Right lobe of liver (tissue), 6 donors: Measurements from ENCODE around the gene CCHCR1. TPM values are rescaled to one million over a fixed set of nuclear protein-coding genes. Genes with fewer than 3 reads are reported as not detected.
A peak's percentile ranks its signal among the peaks of the same experiment; 100 is the strongest.

ENCODE experiments used
- ATAC-seq, 4 donors: fragments of 200-7000 bp; cut with Tn5 transposase; one replicate each; pipeline ENCODE4 v1.9.1; 2020; ENCODE audit warnings: mild to moderate bottlenecking in 4 of 4, moderate library complexity in 4 of 4
- DNase-seq, 3 donors: peaks; one replicate each; pipeline ENCODE4 v3.0.0-alpha.2; 2020
- H3K27ac ChIP-seq, 3 donors: fragments of 200-600 bp; one replicate each; pipeline ENCODE4 v1.8.0; 2022
- H3K27me3 ChIP-seq, 2 donors: fragments of 200-600 bp; one replicate each; pipeline ENCODE4 v1.8.0; 2022
- H3K36me3 ChIP-seq, 4 donors: fragments of 200-600 bp; sonication (generic) in 1 of 4; one replicate each; pipeline versions ENCODE4 v1.5.1 to v1.8.0; 2017 to 2022; ENCODE audit warnings: control low read depth in 1 of 4
- H3K4me1 ChIP-seq, 4 donors: fragments of 200-600 bp; sonication (generic) in 1 of 4; one replicate each; pipeline versions ENCODE4 v1.5.1 to v1.8.0; 2017 to 2022; ENCODE audit warnings: control low read depth in 1 of 4
- H3K4me3 ChIP-seq, 3 donors: fragments of 200-600 bp; one replicate each; pipeline ENCODE4 v1.8.0; 2022
- H3K9me3 ChIP-seq, 4 donors: fragments of 200-600 bp; sonication (generic) in 1 of 4; one replicate each; pipeline versions ENCODE4 v1.5.1 to v1.8.0; 2017 to 2022; ENCODE audit warnings: control low read depth in 1 of 4
- POLR2A ChIP-seq: fragments of 450-650 bp; IDR thresholded peaks from one replicate; pipeline ENCODE4 v1.6.1; 2017; ENCODE audit warnings: antibody characterized with exemption, mild to moderate bottlenecking
- WGBS: methylation state at CpG from one replicate; pipeline ENCODE4 v1.1.6; 2018; ENCODE audit warnings: low coverage, low lambda C conversion rate; ENCODE audit not compliant: insufficient coverage; ENCODE audit errors: missing lambda C conversion rate; 5-methylcytosine and 5-hydroxymethylcytosine counted together
- intact Hi-C, 2 donors: fragments of 100-400 bp; cut with DNase I; formaldehyde crosslinking; loops; one replicate each; pipeline versions ENCODE4 v1.11.2 to v1.14.1; 2022
- total RNA-seq, 6 experiments: library from RNA; depleted of rRNA in 2 of 6; stranded (reverse); fragments of >200 nt in 2 of 6; fragmentation: NEBNext Ultra II Directional in 3 of 6; extraction: Animal tissue kit (Norgen Biotek cat#: 25700) in 3 of 6; gene quantifications; one replicate each; pipeline versions ENCODE4 v1.1.0 to v1.2.4, GENCODE V29; 2016 to 2023
- TF ChIP-seq, protein P1 (sequence below), 4 donors: fragments of 200-600 bp in 3 of 4; fragments of 450-650 bp in 1 of 4; IDR thresholded peaks; one replicate each; pipeline versions ENCODE4 v1.5.1 to v1.8.0; 2016 to 2022; ENCODE audit warnings: antibody characterized with exemption in 4 of 4, mild to moderate bottlenecking in 2 of 4
- donor health status: DM: no; HTN: yes; CAD: no.
- donor health status: DM: no; HTN: no; CAD: no.
- donor health status: DM: no; HTN: no; CAD: no.
- donor health status: DM: no; HTN: yes; CAD: no.
- donor health status: DM: no; HTN: yes; CAD: no.

The CCHCR1 gene
- total RNA-seq, 6 experiments from 2014 or later = 6.0 to 9.1 (median 8.0) TPM

DNA sequence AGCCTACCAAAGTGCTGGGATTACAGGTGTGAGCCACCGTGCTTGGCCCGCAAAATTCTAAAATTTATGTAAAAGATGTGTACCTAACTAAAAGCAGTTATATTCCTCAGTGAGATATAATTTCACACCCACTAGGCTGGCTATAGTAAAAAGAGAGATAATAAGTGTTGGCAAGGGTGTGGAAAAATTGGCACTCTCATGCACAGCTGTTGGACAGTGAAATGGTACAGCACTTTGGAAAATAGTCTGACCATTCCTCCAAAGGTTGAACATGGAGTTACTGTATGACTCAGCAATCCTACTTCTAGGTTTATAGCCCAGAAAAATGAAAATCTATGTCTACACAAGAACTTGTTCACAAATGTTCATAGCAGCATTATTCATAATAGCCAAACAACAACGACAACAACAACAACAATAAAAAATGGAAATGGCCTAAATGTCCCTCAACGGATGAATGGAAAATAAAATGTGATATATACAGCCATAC lies 59.1 kb downstream of the CCHCR1 start:
- intact Hi-C loops = no loop called here
- TF ChIP-seq, protein P1, sequence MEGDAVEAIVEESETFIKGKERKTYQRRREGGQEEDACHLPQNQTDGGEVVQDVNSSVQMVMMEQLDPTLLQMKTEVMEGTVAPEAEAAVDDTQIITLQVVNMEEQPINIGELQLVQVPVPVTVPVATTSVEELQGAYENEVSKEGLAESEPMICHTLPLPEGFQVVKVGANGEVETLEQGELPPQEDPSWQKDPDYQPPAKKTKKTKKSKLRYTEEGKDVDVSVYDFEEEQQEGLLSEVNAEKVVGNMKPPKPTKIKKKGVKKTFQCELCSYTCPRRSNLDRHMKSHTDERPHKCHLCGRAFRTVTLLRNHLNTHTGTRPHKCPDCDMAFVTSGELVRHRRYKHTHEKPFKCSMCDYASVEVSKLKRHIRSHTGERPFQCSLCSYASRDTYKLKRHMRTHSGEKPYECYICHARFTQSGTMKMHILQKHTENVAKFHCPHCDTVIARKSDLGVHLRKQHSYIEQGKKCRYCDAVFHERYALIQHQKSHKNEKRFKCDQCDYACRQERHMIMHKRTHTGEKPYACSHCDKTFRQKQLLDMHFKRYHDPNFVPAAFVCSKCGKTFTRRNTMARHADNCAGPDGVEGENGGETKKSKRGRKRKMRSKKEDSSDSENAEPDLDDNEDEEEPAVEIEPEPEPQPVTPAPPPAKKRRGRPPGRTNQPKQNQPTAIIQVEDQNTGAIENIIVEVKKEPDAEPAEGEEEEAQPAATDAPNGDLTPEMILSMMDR (IDR thresholded peaks at IDR 0.05) = no peak
- Histone ChIP-seq H3K9me3 (no peaks in the 10 kb centered on the region), H3K27ac (no peak overlapping the region), H3K4me3 (no peak overlapping the region), H3K27me3 (no peaks in the 10 kb centered on the region), H3K36me3 (no peaks in the 10 kb centered on the region), H3K4me1 (no peaks in the 10 kb centered on the region)
- no peak for ATAC-seq
- 93% methylated on average over 4 of the region's 4 CpGs for WGBS
- DNase-seq = no peak

DNA sequence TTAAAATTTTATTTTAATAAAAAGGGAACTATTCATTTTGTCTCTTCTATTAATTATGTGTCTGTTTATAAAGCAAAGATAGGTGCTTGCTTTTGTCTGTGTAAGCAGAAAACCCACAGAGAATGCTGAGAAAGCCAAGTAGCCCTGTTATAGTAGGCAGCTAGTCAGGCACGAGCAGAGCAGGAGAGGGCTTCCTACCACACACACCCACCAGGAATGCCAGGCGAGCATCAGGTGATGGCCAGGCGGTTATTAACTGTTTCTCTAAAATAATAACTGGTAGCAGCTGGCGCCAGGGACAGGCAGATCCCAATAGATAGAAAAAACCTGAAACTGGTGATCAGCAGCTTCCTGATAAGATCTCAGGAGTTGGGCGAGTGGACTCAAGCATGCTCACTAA lies 60.9 kb downstream of the CCHCR1 start:
- Histone ChIP-seq H3K4me1 (no peaks in the 10 kb centered on the region), H3K4me3 (no peak overlapping the region), H3K9me3 (no peaks in the 10 kb centered on the region), H3K27ac (no peak overlapping the region), H3K36me3 (no peaks in the 10 kb centered on the region), H3K27me3 (no peaks in the 10 kb centered on the region)
- WGBS = 70% methylated on average over 5 of the region's 5 CpGs
- ATAC-seq (no peak), DNase-seq (no peak)
- no peak for TF ChIP-seq POLR2A
- TF ChIP-seq, protein P1 (IDR thresholded peaks at IDR 0.05) = no peak
- intact Hi-C loops = no loop called here

DNA sequence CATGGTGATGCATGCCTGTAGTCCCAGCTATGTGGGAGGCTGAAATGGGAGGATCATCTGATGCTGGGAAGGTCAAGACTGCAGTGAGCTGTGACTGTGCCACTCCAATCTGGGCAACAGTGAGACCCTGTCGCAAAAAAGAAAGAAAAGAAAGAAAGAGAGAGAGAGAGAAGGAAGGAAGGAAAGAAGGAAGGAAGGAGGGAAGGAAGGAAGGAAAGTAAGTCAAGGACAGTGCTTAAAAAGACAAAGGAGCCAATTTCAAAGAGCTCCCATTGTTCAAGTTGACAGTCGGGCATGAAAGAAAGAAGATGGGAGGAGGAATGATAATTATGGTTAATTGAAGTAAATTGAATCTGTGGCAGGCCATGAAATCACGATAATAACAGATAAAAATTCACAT lies 61.4 kb downstream of the CCHCR1 start:
- Histone ChIP-seq H3K4me1 (no peaks in the 10 kb centered on the region), H3K27me3 (no peaks in the 10 kb centered on the region), H3K36me3 (no peaks in the 10 kb centered on the region), H3K4me3 (no peak overlapping the region), H3K27ac (no peak overlapping the region), H3K9me3 (no peaks in the 10 kb centered on the region)
- 75% methylated on average over 3 of the region's 3 CpGs for WGBS
- ATAC-seq (no peak), DNase-seq (no peak)
- intact Hi-C loops = no loop called here
- TF ChIP-seq POLR2A = no peak
- TF ChIP-seq, protein P1 (IDR thresholded peaks at IDR 0.05) = no peak

DNA sequence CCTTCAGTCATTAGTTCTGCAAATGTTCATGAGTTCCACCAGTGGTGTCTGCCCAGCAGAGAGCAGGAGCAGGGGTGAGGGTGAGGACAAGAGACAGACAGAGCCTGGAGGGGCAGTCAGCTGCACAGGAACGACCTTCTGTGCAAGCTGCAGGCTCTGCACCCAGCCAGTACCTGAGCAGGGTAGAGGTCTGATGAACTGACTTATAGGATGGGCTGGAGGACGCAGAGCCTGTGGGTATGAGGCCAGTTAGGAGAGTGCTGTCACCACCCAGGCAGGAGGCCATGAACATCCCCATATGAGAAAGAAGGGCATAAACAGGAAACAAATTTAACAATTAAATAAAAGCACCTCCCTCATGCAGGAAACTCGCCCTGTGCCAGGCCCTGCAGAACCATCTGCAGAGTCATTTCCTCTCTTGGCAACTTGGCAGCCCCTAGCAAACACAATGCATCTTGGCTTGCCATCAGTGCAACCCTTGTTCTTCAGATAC lies 63.2 kb downstream of the CCHCR1 start:
- Histone ChIP-seq H3K4me3 (no peak overlapping the region), H3K4me1 (no peaks in the 10 kb centered on the region), H3K36me3 (no peaks in the 10 kb centered on the region), H3K27ac (no peak overlapping the region), H3K9me3 (no peaks in the 10 kb centered on the region), H3K27me3 (no peaks in the 10 kb centered on the region)
- intact Hi-C loops = no loop called here
- WGBS = 29% methylated on average over 1 of the region's 3 CpGs
- no peak for TF ChIP-seq POLR2A
- TF ChIP-seq, protein P1 (IDR thresholded peaks at IDR 0.05) = no peak
- DNase-seq (no peak), ATAC-seq (peak in 2 of 4 donors; percentile 20)
